Karpas-422 (cell line): ENCODE results near the gene ARHGAP22. TPM values are rescaled to one million over a fixed set of nuclear protein-coding genes. Genes with fewer than 3 reads are reported as not detected.

Source experiments
- DNase-seq: peaks from one replicate; pipeline ENCODE4 v3.0.0-alpha.2; 2015
- H2AFZ ChIP-seq: fragments of 200-600 bp; sonication (generic); 2 replicates; pipeline ENCODE4 v1.6.1; 2014; ENCODE audit warnings: antibody characterized with exemption, low read length, mixed read lengths
- H3K27ac ChIP-seq: fragments of 200-600 bp; sonication (generic); 2 replicates; pipeline ENCODE4 v1.5.1; 2014; ENCODE audit warnings: mild to moderate bottlenecking, low read length, moderate library complexity
- H3K27me3 ChIP-seq: fragments of 200-600 bp; sonication (generic); 2 replicates; pipeline ENCODE4 v1.6.1; 2014; ENCODE audit warnings: low read length, mixed read lengths
- H3K36me3 ChIP-seq: fragments of 200-600 bp; sonication (generic); 2 replicates; pipeline ENCODE4 v1.6.1; 2014; ENCODE audit warnings: low read length, mixed read lengths; ENCODE audit not compliant: insufficient read depth
- H3K4me1 ChIP-seq: fragments of 200-600 bp; sonication (generic); 2 replicates; pipeline ENCODE4 v1.6.1; 2014; ENCODE audit warnings: mild to moderate bottlenecking, low read length, mixed read lengths
- H3K4me2 ChIP-seq: fragments of 200-600 bp; sonication (generic); 2 replicates; pipeline ENCODE4 v1.6.1; 2014; ENCODE audit warnings: low read length, low read depth, mild to moderate bottlenecking; ENCODE audit not compliant: poor library complexity, severe bottlenecking
- H3K4me3 ChIP-seq: fragments of 200-600 bp; sonication (generic); 2 replicates; pipeline ENCODE4 v1.5.1; 2014; ENCODE audit warnings: mild to moderate bottlenecking, antibody characterized with exemption, low read length, mixed read lengths
- H3K79me2 ChIP-seq: fragments of 200-600 bp; sonication (generic); 2 replicates; pipeline ENCODE4 v1.6.1; 2014; ENCODE audit warnings: mild to moderate bottlenecking, low read length, mixed read lengths
- H3K9ac ChIP-seq: fragments of 200-600 bp; sonication (generic); 2 replicates; pipeline ENCODE4 v1.6.0; 2014; ENCODE audit warnings: low read length
- H3K9me2 ChIP-seq: fragments of 200-600 bp; sonication (generic), shearing (Covaris generic); replicated peaks from 2 replicates; pipeline ENCODE4 v1.6.0; 2014; ENCODE audit warnings: mild to moderate bottlenecking, low read length, moderate library complexity; ENCODE audit not compliant: insufficient read depth
- H3K9me3 ChIP-seq: fragments of 300-700, 200-600 bp; sonication (generic); 2 replicates; pipeline ENCODE4 v1.6.1; 2014; ENCODE audit warnings: low read length, mixed read lengths
- H4K20me1 ChIP-seq: fragments of 200-600 bp; sonication (generic); 2 replicates; pipeline ENCODE4 v1.6.1; 2014; ENCODE audit warnings: mild to moderate bottlenecking, antibody characterized with exemption, low read length, low read depth; ENCODE audit not compliant: insufficient read depth
- total RNA-seq: library from RNA; depleted of rRNA; stranded (reverse); fragments of >200 nt; shearing (Covaris generic); gene quantifications from 2 replicates; pipeline ENCODE4 v1.2.3, GENCODE V29; 2014; ENCODE audit warnings: low replicate concordance

ARHGAP22 gene
- total RNA-seq, 1 experiment from 2014 or later, result 0.07 TPM

DNA sequence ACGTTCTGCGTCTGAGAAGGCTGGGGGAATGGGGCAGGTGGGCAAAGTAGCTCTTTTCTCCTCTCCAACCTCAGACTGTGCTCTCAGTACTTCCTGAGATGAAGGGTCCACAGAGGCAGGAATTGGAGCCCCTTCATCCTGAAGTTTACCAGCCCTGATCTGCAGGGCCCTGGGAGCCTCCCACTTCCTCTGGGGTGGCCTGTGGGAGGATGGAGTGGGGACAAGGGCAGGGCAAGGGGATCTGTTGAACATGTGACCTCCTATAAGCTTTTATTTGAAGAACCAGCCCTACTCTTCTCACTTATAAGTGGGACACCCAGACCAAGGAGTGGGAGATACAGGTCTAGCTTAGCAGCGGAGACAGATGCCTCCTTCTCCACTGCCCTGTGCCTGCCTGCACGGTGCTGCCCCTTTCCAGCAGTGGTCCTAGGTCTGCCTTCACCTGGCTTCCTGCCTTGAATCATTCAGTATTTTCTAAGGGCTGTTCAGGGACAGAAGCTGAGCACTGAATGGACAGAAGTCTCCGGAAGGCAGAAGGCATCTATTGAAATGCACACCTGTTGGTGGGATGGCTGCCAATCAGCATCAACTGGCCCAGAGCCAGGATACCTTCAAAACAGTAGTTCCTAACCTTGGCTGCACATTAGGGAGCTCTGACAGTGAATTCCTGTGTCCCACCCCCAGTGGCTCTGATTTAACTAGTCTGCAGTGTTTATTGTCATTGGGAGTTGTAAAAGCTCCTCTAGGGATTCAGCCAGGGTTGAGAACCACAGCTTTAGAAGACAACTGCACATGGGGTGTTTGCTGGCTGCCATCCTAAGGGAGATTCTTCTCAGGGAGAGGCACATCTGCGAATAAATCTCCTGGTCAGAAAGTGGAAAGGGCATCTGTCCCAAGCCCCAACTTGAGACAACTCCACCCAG, 2.7 kb upstream of the ARHGAP22 start:
- Histone ChIP-seq H3K79me2 (no peaks in the 10 kb centered on the region), H2AFZ (no peak overlapping the region), H3K4me2 (no peak overlapping the region), H4K20me1 (no peaks in the 10 kb centered on the region), H3K9ac (no peak overlapping the region), H3K27me3 (no peaks in the 10 kb centered on the region; the same call in 1 of the 2 replicates), H3K36me3 (no peaks in the 10 kb centered on the region), H3K27ac (no peak overlapping the region), H3K4me1 (peaks cover 12% of the 10 kb centered on the region), H3K9me2 (no peaks in the 10 kb centered on the region), H3K9me3 (no peaks in the 10 kb centered on the region), H3K4me3 (no peak overlapping the region)
- no peak for DNase-seq

GRCh38 chr10:48606530-48607355, 1.9 kb upstream of the ARHGAP22 start:
- Histone ChIP-seq H3K79me2 (no peaks in the 10 kb centered on the region), H3K9me3 (no peaks in the 10 kb centered on the region), H3K27ac (no peak overlapping the region), H3K4me3 (no peak overlapping the region), H2AFZ (no peak overlapping the region), H3K27me3 (no peaks in the 10 kb centered on the region; the same call in 1 of the 2 replicates), H3K9ac (no peak overlapping the region), H3K9me2 (no peaks in the 10 kb centered on the region), H3K4me1 (peaks cover 12% of the 10 kb centered on the region), H4K20me1 (no peaks in the 10 kb centered on the region), H3K36me3 (no peaks in the 10 kb centered on the region), H3K4me2 (no peak overlapping the region)
- no peak for DNase-seq

DNA sequence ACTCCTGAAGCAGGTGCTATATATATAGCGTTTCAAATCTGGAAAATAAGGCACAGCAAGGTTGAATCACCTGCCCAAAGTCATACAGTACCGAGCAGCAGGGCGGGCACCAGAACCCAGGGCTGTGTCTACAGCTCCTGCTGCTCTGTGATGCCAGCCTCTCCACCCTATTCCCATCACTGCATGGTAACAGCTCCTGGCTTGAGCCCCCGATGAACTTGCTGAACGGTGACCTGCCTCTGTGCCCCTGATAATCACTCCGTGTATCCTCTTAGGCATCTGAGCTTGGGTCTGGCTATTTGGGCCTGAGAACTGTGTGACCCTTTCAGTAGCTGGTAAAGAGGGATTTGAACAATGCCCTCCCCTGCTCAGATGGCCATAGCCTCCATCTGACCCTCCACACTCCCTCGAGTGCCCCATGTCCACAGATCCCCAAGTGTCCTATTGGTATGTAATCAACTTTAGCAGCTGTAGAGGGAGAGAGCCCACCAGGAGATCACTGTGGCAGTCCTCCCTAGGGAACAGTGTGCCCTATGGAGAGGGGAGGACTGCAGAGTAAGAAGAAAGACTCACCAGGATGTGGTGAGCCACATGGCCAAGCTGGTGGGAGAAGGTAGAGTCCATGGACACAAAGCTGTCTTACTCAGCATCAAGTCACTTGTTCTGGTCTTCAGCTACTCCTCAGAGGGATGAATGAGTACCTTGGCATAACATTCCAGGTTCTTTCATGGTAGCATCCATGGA, 1.1 kb upstream of the ARHGAP22 start:
- no peaks in the 10 kb centered on the region; the same call in 1 of the 2 replicates for H3K27me3 ChIP-seq
- no peak overlapping the region for H3K4me2 ChIP-seq
- H3K79me2 ChIP-seq, result no peaks in the 10 kb centered on the region
- H2AFZ ChIP-seq, result no peak overlapping the region
- no peaks in the 10 kb centered on the region for H4K20me1 ChIP-seq
- no peak overlapping the region for H3K4me3 ChIP-seq
- no peaks in the 10 kb centered on the region for H3K9me3 ChIP-seq
- no peak for DNase-seq
- H3K9me2 ChIP-seq, result no peaks in the 10 kb centered on the region
- no peak overlapping the region for H3K9ac ChIP-seq
- H3K36me3 ChIP-seq, result no peaks in the 10 kb centered on the region
- H3K27ac ChIP-seq, result no peak overlapping the region
- H3K4me1 ChIP-seq, result peaks cover 12% of the 10 kb centered on the region

GRCh38 chr10:48604039-48604990, 558 bp downstream of the ARHGAP22 start:
- Histone ChIP-seq H3K36me3 (no peaks in the 10 kb centered on the region), H4K20me1 (no peaks in the 10 kb centered on the region), H3K9ac (peak overlapping the region; percentile 53), H3K4me3 (peak overlapping the region; percentile 57), H3K9me3 (no peaks in the 10 kb centered on the region), H3K4me2 (peak overlapping the region; percentile 66), H3K4me1 (peaks cover 20% of the 10 kb centered on the region), H3K79me2 (no peaks in the 10 kb centered on the region), H3K27ac (no peak overlapping the region), H3K9me2 (no peaks in the 10 kb centered on the region), H2AFZ (no peak overlapping the region; the same call in 1 of the 2 replicates), H3K27me3 (no peaks in the 10 kb centered on the region; the same call in 1 of the 2 replicates)
- no peak for DNase-seq

DNA sequence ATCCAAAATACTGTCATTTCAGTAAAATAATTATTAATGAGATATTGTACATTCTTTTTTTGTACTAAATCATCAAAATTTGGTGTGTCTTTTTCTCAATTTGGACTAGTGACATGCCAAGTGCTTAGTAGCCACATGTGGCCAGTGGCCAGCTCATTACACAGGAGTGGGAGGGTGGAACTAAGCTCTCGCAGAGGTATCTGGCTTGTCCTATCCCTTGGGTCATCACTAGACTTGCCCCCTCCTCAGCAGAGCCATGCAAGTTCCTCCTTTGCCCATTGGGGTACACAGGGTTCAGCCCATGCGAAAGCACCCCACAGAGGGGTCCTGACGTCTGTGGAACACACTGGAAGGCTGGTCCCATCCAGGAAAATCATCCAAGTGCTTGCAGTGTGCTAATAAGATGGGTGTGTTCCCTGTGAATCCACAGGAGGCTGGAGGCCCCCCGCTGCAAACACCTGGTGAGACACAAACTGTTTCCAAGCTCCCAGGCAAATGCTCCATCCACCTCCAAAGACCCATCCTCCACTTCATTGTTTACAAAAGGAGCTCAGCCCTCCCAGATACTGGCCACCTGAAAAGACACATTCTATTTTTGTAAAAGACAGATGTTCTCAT, 1.3 kb downstream of the ARHGAP22 start:
- no peaks in the 10 kb centered on the region for H4K20me1 ChIP-seq
- peaks cover 20% of the 10 kb centered on the region for H3K4me1 ChIP-seq
- H2AFZ ChIP-seq, result no peak overlapping the region
- no peaks in the 10 kb centered on the region; the same call in 1 of the 2 replicates for H3K27me3 ChIP-seq
- H3K9me3 ChIP-seq, result no peaks in the 10 kb centered on the region
- H3K9ac ChIP-seq, result no peak overlapping the region
- no peak overlapping the region for H3K4me3 ChIP-seq
- H3K79me2 ChIP-seq, result no peaks in the 10 kb centered on the region
- H3K4me2 ChIP-seq, result no peak overlapping the region
- no peak overlapping the region for H3K27ac ChIP-seq
- no peak for DNase-seq
- H3K9me2 ChIP-seq, result no peaks in the 10 kb centered on the region
- no peaks in the 10 kb centered on the region for H3K36me3 ChIP-seq

GRCh38 chr10:48602401-48603135, 2.3 kb downstream of the ARHGAP22 start:
- Histone ChIP-seq H3K4me2 (no peak overlapping the region), H3K4me1 (peaks cover 18% of the 10 kb centered on the region), H2AFZ (no peak overlapping the region), H3K9me2 (no peaks in the 10 kb centered on the region), H3K27me3 (no peaks in the 10 kb centered on the region; the same call in 1 of the 2 replicates), H3K36me3 (no peaks in the 10 kb centered on the region), H3K27ac (no peak overlapping the region), H3K9me3 (no peaks in the 10 kb centered on the region), H3K9ac (no peak overlapping the region), H3K4me3 (no peak overlapping the region), H4K20me1 (no peaks in the 10 kb centered on the region), H3K79me2 (no peaks in the 10 kb centered on the region)
- no peak for DNase-seq
